ENCODE measurements around the gene WDR31.

GRCh38 chr9:113356686-113357292, 16.7 kb upstream of the WDR31 start:
- no peak for TF ChIP-seq CTCF (IDR thresholded peaks at IDR 0.05)
- no peak for TF ChIP-seq POLR2A (IDR thresholded peaks at IDR 0.05)
